Stimulated activated naive CD8-positive, alpha-beta T cell treated with anti-CD3 and anti-CD28 coated beads, Interleukin-15, Interleukin-2, amounts not matched to agents 100 U/mL and 50 U/mL, for 24 hours (primary cell): Measurements from ENCODE around the gene SERF2.
"Not testable (repeated sequence)": the region's sequence is repeated elsewhere in the genome, so short reads cannot be mapped to it uniquely, and the experiment has no call there.

Experiments
- ATAC-seq: fragments of 150-1000 bp; cut with Tn5 transposase; one replicate; pipeline ENCODE4 v1.10.0; 2021
- DNase-seq: peaks from one replicate; pipeline ENCODE4 v3.0.0; 2021

Gene SERF2

GRCh38 chr15:43829951-43830540 is 37.9 kb downstream of the SERF2 start:
- not testable (repeated sequence) for DNase-seq, ATAC-seq

GRCh38 chr15:43830691-43831275 is 38.7 kb downstream of the SERF2 start:
- DNase-seq, ATAC-seq: not testable (repeated sequence)

GRCh38 chr15:43831519-43832052 is 39.5 kb downstream of the SERF2 start:
- DNase-seq, ATAC-seq: not testable (repeated sequence)

- not testable (repeated sequence) for ATAC-seq, DNase-seq
Measured at GRCh38 chr15:43832485-43832884, 40.4 kb downstream of the SERF2 start.

- no peak for ATAC-seq
- no peak for DNase-seq
Measured at GRCh38 chr15:43845421-43845820, 53.3 kb downstream of the SERF2 start.
